ENCODE results near the gene RUNX1.

Gene RUNX1

DNA sequence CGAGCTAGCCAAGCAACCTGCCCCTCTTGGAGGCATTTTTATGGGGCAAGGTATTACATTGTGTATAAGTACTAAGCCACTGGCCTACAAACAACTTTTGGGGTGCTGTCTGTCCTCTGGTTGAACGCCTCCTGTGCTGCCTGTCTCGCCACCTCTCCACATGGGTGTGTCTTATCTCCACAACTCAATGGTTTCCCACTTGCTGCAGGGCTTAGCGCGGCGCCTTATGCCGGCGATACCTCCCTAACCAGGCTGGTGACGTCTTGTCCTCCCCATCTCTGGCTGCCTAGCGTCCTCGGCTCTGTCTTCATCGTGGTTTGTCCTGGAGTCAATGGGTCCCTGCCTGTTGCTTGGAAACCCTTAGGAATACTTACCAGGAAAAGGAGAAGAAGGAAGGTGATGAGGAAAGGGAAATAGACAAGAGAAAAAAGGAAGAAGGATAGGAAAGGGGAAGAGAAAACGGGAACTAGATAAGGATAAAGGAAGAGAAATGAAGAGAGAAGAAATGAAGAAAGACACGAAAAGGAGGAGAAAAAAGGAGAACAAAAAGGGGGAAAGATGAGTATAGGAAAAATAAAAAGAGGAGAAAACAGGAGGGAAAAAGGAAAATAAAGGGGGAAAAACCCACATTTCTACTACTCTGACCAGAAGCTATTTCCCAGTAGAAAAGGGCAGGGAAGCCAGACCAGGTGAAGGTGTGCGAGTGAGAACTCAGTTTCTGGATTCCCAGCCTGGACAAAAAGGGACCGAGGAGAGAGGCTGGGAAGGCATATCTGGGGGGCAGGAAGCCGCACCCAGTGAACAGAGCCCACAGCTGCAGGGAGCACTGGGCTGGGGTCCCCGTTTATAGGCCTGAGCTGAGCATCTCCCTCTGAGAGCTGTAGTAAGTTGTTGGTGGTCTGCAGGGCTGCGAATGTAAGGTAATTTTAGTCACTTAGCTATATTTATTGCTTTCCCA, 294.1 kb downstream of the RUNX1 start:
- WGBS, 2 experiments (ENCODE audit: insufficient coverage in 2 of 2) = 90 to 92% methylated on average over 15 to 16 of the region's 19 CpGs
- Histone ChIP-seq H3K9me3 (ENCODE audit: control insufficient read depth, low read length) (no peaks in the 10 kb centered on the region), H3K4me3 (ENCODE audit: extremely low read depth, insufficient read depth, low read length, poor library complexity, severe bottlenecking) (no peak overlapping the region), H3K4me1 (ENCODE audit: control insufficient read depth, insufficient read depth, low read length, poor library complexity, severe bottlenecking) (no peaks in the 10 kb centered on the region), H3K27ac (ENCODE audit: low read depth, low read length, severe bottlenecking) (no peak overlapping the region), H3K36me3 (ENCODE audit: control insufficient read depth, insufficient read depth, low read length) (no peaks in the 10 kb centered on the region)

DNA sequence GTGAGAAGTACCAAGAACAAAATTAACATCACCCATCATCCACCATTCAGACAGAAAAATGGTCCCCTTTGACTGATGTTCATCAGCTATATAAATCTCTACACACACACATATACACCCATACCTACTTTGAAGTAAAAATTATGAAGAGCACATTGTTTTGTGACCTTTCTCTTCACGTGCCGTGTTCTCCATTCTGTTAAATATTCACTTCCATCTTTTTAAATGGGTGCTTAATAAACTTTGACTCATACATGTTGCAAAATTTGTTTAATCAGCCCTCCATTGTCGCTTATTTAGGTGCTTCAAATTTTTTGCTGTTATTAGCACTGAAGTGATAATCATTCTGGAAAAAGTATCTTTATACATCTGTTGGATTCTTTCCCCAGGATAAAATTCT, 300.2 kb downstream of the RUNX1 start:
- Histone ChIP-seq H3K27ac (ENCODE audit: low read depth, low read length, severe bottlenecking) (no peak overlapping the region), H3K36me3 (ENCODE audit: control insufficient read depth, insufficient read depth, low read length) (no peaks in the 10 kb centered on the region), H3K9me3 (ENCODE audit: control insufficient read depth, low read length) (no peaks in the 10 kb centered on the region), H3K4me1 (ENCODE audit: control insufficient read depth, insufficient read depth, low read length, poor library complexity, severe bottlenecking) (no peaks in the 10 kb centered on the region), H3K4me3 (ENCODE audit: extremely low read depth, insufficient read depth, low read length, poor library complexity, severe bottlenecking) (no peak overlapping the region)
- WGBS, 2 experiments (ENCODE audit: insufficient coverage in 2 of 2) = 83 to 90% methylated on average over 2 of the region's 3 CpGs

- WGBS, 2 experiments (ENCODE audit: insufficient coverage in 2 of 2) = 52 to 75% methylated on average over 13 to 19 of the region's 21 CpGs
- Histone ChIP-seq H3K27ac (ENCODE audit: low read depth, low read length, severe bottlenecking) (no peak overlapping the region), H3K4me3 (ENCODE audit: extremely low read depth, insufficient read depth, low read length, poor library complexity, severe bottlenecking) (no peak overlapping the region), H3K9me3 (ENCODE audit: control insufficient read depth, low read length) (no peaks in the 10 kb centered on the region), H3K36me3 (ENCODE audit: control insufficient read depth, insufficient read depth, low read length) (no peaks in the 10 kb centered on the region), H3K4me1 (ENCODE audit: control insufficient read depth, insufficient read depth, low read length, poor library complexity, severe bottlenecking) (no peaks in the 10 kb centered on the region)
Observed at GRCh38 chr21:34745557-34746255, 303.4 kb downstream of the RUNX1 start.

DNA sequence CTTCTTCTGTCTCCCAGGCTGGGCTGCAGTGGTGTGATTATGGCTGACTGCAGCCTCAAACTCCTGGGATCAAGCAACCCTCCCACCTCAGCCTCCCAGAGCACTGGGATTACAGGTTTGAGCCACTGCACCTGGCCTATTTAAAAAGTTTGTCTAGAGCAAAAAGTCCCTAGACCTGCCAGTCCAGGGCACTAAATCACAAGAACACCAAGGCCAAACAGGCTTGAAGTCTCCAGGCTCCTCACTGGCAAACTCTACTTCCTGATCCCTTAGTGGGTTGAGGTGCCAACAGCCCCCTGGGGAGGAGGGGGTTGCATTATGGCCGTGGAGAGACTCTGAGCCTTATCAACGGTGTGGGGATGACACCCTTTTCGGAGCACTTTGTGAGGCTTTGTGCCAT, 304.3 kb downstream of the RUNX1 start:
- WGBS, 2 experiments (ENCODE audit: insufficient coverage in 2 of 2) = 55 to 71% methylated on average over 1 to 3 of the region's 3 CpGs

GRCh38 chr21:34743831-34744230, 305.3 kb downstream of the RUNX1 start:
- no peaks in the 10 kb centered on the region for H3K9me3 ChIP-seq (ENCODE audit: control insufficient read depth, low read length)
- H3K27ac ChIP-seq (ENCODE audit: low read depth, low read length, severe bottlenecking) = no peak overlapping the region
- WGBS, 2 experiments (ENCODE audit: insufficient coverage in 2 of 2) = 81 to 84% methylated on average over 8 to 9 of the region's 9 CpGs
- H3K4me3 ChIP-seq (ENCODE audit: extremely low read depth, insufficient read depth, low read length, poor library complexity, severe bottlenecking) = no peak overlapping the region
- H3K4me1 ChIP-seq (ENCODE audit: control insufficient read depth, insufficient read depth, low read length, poor library complexity, severe bottlenecking) = no peaks in the 10 kb centered on the region
- H3K36me3 ChIP-seq (ENCODE audit: control insufficient read depth, insufficient read depth, low read length) = no peaks in the 10 kb centered on the region

More for the DNA sequence above, 304.3 kb downstream of the RUNX1 start:
- Histone ChIP-seq H3K27ac (ENCODE audit: low read depth, low read length, severe bottlenecking) (no peak overlapping the region), H3K9me3 (ENCODE audit: control insufficient read depth, low read length) (no peaks in the 10 kb centered on the region), H3K4me1 (ENCODE audit: control insufficient read depth, insufficient read depth, low read length, poor library complexity, severe bottlenecking) (no peaks in the 10 kb centered on the region), H3K4me3 (ENCODE audit: extremely low read depth, insufficient read depth, low read length, poor library complexity, severe bottlenecking) (no peak overlapping the region), H3K36me3 (ENCODE audit: control insufficient read depth, insufficient read depth, low read length) (no peaks in the 10 kb centered on the region)

DNA sequence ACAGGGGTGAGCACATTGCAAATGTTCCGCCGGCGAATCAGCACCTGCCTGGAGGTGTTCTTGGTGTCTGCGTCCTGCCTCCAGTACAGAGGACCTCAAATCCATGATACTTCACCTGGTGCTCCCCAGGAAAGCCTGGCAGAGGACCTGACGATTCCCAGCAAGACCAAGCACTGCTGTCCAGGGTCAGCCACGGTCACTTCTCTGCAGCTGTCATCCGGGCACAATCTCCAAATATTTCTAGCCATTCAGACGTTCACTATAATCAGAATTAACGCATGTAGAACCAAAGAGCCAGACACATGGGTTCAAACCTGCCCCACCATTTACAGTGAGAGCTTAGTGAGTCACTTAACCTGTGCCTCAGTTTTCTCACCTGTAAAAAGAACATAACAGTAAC, 305.8 kb downstream of the RUNX1 start:
- Histone ChIP-seq H3K9me3 (ENCODE audit: control insufficient read depth, low read length) (no peaks in the 10 kb centered on the region), H3K4me3 (ENCODE audit: extremely low read depth, insufficient read depth, low read length, poor library complexity, severe bottlenecking) (no peak overlapping the region), H3K27ac (ENCODE audit: low read depth, low read length, severe bottlenecking) (no peak overlapping the region), H3K4me1 (ENCODE audit: control insufficient read depth, insufficient read depth, low read length, poor library complexity, severe bottlenecking) (no peaks in the 10 kb centered on the region), H3K36me3 (ENCODE audit: control insufficient read depth, insufficient read depth, low read length) (no peaks in the 10 kb centered on the region)
- 86 to 88% methylated on average over 8 to 9 of the region's 9 CpGs for WGBS, 2 experiments (ENCODE audit: insufficient coverage in 2 of 2)

GRCh38 chr21:34740198-34740597, 308.9 kb downstream of the RUNX1 start:
- Histone ChIP-seq H3K9me3 (ENCODE audit: control insufficient read depth, low read length) (no peaks in the 10 kb centered on the region), H3K27ac (ENCODE audit: low read depth, low read length, severe bottlenecking) (no peak overlapping the region), H3K36me3 (ENCODE audit: control insufficient read depth, insufficient read depth, low read length) (no peaks in the 10 kb centered on the region), H3K4me3 (ENCODE audit: extremely low read depth, insufficient read depth, low read length, poor library complexity, severe bottlenecking) (no peak overlapping the region), H3K4me1 (ENCODE audit: control insufficient read depth, insufficient read depth, low read length, poor library complexity, severe bottlenecking) (peaks cover 5% of the 10 kb centered on the region)
- WGBS, 2 experiments (ENCODE audit: insufficient coverage in 2 of 2) = no CpG with 5 or more reads among the region's 1 CpG
